Kidney epithelial cell (primary cell): ENCODE results near the gene SP7. TPM values are rescaled to one million over a fixed set of nuclear protein-coding genes. Genes with fewer than 3 reads are reported as not detected.

Source experiments
- DNase-seq: peaks from one replicate; pipeline ENCODE4 v3.0.0-alpha.2; 2010; ENCODE audit warnings: low read depth
- H3K27me3 ChIP-seq: 2 replicates; pipeline ENCODE4 v1.6.0; 2011; ENCODE audit warnings: low read length; ENCODE audit not compliant: control insufficient read depth, insufficient read depth
- H3K36me3 ChIP-seq: 2 replicates; pipeline ENCODE4 v1.5.1; 2011; ENCODE audit warnings: low read length; ENCODE audit not compliant: control insufficient read depth, insufficient read depth
- H3K4me3 ChIP-seq: 2 replicates; pipeline ENCODE4 v1.5.1; 2011; ENCODE audit warnings: low read depth, mild to moderate bottlenecking, control low read depth, low read length
- CTCF ChIP-seq: IDR thresholded peaks from 2 replicates; pipeline ENCODE4 v1.5.1; 2011; ENCODE audit warnings: mild to moderate bottlenecking, moderate library complexity, low read length, control low read depth, inconsistent platforms; ENCODE audit not compliant: insufficient read depth, poor library complexity, severe bottlenecking
- total RNA-seq: library from RNA; depleted of rRNA; stranded (reverse); fragments of >200 nt; gene quantifications from 2 replicates; pipeline ENCODE4 v1.2.3, GENCODE V29; 2015

SP7 gene
- total RNA-seq = not detected in 2 replicates

GRCh38 chr12:53336181-53336681, at the start of gene SP7:
TSS of gene SP7 (minus strand) at chr12:53336354. CDS start at chr12:53335646, 708 bp downstream.
- Histone ChIP-seq H3K27me3 (peaks cover 41% of the 10 kb centered on the region), H3K36me3 (no peaks in the 10 kb centered on the region), H3K4me3 (no peak within 1 kb of the TSS)
- TF ChIP-seq CTCF = no peak
- DNase-seq = no peak

- Histone ChIP-seq H3K27me3 (no peaks in the 10 kb centered on the region), H3K36me3 (peaks cover 3% of the 10 kb centered on the region), H3K4me3 (peak overlapping the region; percentile 3)
- no peak for DNase-seq
- TF ChIP-seq CTCF = no peak
Measured at GRCh38 chr12:53383258-53383657, 47.1 kb upstream of the SP7 start.

GRCh38 chr12:53381731-53382630, 45.8 kb upstream of the SP7 start:
- no peaks in the 10 kb centered on the region for H3K27me3 ChIP-seq
- H3K4me3 ChIP-seq = peak overlapping the region; percentile 60
- peaks cover 3% of the 10 kb centered on the region for H3K36me3 ChIP-seq
- TF ChIP-seq CTCF = peak; percentile 48
- DNase-seq = peak; percentile 84

- Histone ChIP-seq H3K36me3 (peaks cover 3% of the 10 kb centered on the region), H3K27me3 (no peaks in the 10 kb centered on the region), H3K4me3 (peak overlapping the region; percentile 60)
- no peak for DNase-seq
- TF ChIP-seq CTCF = no peak
Measured at GRCh38 chr12:53380794-53381730, 44.9 kb upstream of the SP7 start.

- Histone ChIP-seq H3K27me3 (no peaks in the 10 kb centered on the region), H3K36me3 (peaks cover 3% of the 10 kb centered on the region), H3K4me3 (peak within 1 kb of the TSS; percentile 60)
- no peak for DNase-seq
- no peak for TF ChIP-seq CTCF
Measured at GRCh38 chr12:53380104-53380793, 44.1 kb upstream of the SP7 start, which contains the start of gene SP1. TSS of gene SP1 (plus strand) at chr12:53380176. CDS start at chr12:53380292, 116 bp downstream.
